ENCODE data around the gene ALB.

Gene ALB

DNA sequence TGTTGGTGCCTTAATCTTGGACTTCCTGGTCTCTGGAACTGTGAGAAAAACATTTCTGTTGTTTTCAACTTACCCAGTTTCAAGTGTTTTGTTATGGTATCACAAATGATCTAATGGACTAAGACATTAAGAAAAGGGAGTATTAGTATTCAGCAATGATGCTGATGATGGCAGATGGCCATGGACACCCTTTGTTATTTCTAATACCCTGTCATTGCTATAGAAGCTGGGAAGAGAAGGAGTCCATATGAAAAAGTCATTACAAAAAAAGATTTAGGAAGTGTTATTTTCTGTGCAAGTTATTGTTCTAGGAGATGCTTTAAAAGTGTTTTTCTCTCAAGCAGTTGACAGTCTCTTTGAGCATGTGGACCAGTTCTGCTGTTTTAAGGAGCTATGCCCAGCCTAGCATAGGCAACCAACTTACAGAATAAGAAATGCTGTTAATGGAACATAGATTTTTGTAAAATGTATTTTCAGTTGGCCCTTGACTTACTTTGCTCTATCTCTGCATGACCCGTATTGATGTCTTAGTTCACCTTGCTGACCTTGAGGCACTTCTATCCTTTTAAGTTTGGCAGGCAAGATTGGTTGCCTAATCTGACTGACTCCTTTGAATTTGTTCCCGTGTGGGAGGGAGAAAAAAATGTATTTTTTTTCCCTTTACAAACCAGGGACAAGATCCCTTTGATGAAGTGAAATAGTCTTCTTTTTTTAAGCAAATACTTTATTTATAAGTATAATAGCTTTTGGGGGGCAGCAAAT, 25.9 kb downstream of the ALB start:
- DNase-seq (ENCODE audit: low read depth in 2 of 2), result no peak

DNA sequence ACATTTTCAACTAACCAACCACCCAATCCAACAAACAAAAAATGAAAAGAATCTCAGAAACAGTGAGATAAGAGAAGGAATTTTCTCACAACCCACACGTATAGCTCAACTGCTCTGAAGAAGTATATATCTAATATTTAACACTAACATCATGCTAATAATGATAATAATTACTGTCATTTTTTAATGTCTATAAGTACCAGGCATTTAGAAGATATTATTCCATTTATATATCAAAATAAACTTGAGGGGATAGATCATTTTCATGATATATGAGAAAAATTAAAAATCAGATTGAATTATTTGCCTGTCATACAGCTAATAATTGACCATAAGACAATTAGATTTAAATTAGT, 27.7 kb downstream of the ALB start:
- DNase-seq (ENCODE audit: low read depth in 2 of 2), result no peak

DNA sequence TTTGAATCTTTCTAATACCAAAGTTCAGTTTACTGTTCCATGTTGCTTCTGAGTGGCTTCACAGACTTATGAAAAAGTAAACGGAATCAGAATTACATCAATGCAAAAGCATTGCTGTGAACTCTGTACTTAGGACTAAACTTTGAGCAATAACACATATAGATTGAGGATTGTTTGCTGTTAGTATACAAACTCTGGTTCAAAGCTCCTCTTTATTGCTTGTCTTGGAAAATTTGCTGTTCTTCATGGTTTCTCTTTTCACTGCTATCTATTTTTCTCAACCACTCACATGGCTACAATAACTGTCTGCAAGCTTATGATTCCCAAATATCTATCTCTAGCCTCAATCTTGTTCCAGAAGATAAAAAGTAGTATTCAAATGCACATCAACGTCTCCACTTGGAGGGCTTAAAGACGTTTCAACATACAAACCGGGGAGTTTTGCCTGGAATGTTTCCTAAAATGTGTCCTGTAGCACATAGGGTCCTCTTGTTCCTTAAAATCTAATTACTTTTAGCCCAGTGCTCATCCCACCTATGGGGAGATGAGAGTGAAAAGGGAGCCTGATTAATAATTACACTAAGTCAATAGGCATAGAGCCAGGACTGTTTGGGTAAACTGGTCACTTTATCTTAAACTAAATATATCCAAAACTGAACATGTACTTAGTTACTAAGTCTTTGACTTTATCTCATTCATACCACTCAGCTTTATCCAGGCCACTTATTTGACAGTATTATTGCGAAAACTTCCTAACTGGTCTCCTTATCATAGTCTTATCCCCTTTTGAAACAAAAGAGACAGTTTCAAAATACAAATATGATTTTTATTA, 28.3 kb downstream of the ALB start:
- DNase-seq (ENCODE audit: low read depth in 2 of 2), result no peak

DNA sequence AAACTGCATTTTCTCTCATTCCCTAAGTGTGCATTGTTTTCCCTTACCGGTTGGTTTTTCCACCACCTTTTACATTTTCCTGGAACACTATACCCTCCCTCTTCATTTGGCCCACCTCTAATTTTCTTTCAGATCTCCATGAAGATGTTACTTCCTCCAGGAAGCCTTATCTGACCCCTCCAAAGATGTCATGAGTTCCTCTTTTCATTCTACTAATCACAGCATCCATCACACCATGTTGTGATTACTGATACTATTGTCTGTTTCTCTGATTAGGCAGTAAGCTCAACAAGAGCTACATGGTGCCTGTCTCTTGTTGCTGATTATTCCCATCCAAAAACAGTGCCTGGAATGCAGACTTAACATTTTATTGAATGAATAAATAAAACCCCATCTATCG, 29.1 kb downstream of the ALB start:
- DNase-seq (ENCODE audit: low read depth in 2 of 2), result no peak

DNA sequence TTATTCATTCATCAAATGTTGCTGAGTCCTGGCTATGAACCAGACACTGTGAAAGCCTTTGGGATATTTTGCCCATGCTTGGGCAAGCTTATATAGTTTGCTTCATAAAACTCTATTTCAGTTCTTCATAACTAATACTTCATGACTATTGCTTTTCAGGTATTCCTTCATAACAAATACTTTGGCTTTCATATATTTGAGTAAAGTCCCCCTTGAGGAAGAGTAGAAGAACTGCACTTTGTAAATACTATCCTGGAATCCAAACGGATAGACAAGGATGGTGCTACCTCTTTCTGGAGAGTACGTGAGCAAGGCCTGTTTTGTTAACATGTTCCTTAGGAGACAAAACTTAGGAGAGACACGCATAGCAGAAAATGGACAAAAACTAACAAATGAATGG, 30.2 kb downstream of the ALB start:
- no peak for DNase-seq (ENCODE audit: low read depth in 2 of 2)

DNA sequence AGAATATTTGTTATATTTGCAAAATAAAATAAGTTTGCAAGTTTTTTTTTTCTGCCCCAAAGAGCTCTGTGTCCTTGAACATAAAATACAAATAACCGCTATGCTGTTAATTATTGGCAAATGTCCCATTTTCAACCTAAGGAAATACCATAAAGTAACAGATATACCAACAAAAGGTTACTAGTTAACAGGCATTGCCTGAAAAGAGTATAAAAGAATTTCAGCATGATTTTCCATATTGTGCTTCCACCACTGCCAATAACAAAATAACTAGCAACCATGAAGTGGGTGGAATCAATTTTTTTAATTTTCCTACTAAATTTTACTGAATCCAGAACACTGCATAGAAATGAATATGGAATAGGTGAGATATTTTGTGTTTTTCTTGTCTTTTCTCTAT, 31.9 kb downstream of the ALB start, which contains the start of gene AFP:
TSS of gene AFP (plus strand) at position 238 of the 400 bp plus-strand sequence. CDS start at position 280, 42 bp downstream.
- no peak for DNase-seq (ENCODE audit: low read depth in 2 of 2)

DNA sequence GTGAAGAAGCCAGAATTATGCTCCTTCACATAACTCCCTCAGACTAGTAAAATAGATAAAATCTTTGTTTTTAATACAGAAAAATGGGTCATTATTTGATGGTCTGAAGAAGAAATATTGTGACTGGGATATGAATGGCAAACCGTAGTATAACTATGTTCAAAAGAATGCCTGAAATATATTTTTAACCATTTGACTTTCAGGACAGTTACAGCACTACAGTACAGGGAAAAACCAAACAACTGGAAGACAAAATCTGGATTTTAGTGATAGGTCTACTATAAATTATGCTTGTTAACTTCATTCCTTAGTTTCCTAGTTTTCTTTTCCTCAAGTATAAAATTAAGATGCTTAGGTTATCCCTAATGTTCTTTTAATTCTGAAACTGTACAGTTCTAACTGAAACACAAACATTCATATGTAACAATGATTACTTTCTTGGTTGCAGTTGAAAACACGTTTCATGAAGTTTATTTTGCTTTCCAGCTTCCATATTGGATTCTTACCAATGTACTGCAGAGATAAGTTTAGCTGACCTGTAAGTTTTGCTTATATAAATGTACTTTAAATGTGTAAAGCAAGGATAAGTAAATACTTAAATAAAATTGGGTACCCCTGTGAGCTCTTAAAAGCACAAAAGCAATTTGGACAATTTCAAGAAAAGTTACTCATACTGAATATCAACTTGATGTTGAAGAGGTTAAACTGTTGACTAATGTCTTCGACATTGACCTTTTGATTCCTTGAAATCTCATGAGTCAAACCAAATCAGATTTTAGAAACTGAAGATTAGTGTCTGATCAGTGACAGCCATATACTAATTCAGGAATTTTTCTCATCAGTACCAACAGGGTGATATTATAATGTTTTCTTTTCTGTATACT, 32.8 kb downstream of the ALB start:
- no peak for DNase-seq (ENCODE audit: low read depth in 2 of 2)

DNA sequence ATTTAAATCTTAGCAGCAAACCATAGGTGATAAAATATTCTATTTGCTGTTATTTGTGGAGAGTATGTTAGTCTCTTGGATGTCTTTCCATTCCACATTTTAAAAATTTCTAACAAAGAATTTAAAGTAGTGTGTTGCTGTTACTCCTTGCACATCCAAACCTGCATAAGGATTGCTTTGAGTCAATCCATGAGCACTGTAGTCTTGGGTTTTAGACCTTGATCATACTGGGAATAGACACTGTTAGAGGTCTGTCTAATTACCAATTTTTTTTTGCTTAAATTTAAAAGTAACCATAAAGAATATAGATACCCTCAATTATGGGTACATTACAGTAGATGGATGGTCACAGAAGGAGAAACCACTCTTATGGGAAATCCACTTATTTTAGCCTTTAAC, 33.5 kb downstream of the ALB start:
- DNase-seq (ENCODE audit: low read depth in 2 of 2), result no peak

DNA sequence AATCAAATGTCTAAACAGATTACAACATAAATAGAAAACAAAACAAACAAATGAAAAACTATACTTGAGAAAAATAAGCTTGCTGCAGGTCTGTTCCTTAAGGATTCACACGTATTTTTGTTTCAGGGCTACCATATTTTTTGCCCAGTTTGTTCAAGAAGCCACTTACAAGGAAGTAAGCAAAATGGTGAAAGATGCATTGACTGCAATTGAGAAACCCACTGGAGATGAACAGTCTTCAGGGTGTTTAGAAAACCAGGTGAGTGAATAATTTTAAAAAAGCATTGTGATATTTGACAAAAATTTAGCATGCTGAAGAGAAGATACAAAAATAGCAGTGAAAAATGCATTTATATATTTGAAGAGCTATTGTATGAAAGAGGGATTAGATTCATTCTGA, 34.0 kb downstream of the ALB start:
- DNase-seq (ENCODE audit: low read depth in 2 of 2), result no peak

DNA sequence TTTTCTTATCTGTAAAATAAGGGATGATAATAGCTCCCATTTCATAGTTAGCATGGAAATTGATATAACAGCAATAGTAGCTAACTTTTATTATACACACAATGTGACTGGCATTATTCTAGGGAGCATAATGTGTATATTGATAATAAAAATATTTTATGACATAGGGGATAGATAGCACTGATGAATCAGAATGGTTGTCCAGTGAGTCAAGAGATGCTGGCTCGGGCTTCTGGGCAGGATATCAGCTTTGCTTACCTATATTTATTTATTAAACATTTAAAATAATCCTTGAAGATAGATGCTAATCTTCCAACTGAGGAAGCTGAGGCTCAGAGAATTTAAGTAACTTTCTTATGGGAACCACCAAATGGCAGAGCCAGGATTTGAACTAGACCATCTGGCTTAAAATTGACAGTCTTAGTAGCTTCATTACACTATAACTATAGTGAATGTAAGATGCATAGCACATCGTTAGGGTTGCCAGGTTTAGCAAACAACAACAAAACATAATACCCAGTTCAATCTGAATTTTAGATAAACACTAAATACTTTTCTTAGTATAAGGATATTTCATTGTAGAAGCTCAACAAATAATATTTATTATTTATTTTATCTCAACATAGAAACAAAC, 34.6 kb downstream of the ALB start:
- no peak for DNase-seq (ENCODE audit: low read depth in 2 of 2)

DNA sequence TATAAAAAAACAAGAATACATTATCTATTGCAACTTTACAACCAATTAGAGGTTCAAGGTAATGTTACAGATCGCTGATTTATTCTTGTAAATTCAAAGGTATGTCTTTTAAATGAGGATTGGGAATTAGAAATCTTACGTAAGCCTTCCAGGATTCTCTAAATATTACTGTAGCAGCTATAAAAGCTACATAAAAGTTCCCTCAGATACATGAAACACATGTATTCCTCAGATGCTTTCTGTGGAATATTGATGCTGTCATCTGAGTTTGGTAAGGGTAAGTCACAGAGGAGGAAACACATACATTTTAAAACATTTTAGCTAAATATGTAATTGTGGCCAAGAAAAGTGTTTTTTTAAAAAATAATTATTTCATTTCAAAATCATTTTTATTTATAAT, 35.4 kb downstream of the ALB start:
- no peak for DNase-seq (ENCODE audit: low read depth in 2 of 2)

DNA sequence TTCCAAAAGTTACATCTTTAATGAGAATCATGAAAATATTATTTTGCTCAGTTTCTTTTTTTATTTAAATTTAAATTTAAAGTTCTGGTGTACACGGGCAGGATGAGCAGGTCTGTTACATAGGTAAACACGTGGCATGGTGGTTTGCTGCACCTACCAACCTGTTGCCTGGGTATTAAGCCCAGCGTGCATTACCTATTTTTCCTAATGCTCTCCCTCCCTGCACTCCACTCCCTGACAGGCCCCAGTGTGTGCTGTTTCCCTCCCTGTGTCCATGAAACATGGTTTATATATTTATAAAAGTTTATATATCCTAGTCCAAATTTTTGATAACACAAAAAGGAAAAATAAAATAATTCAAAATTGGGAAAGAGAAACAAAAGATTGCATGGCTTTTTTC, 35.9 kb downstream of the ALB start:
- DNase-seq (ENCODE audit: low read depth in 2 of 2), result no peak

DNA sequence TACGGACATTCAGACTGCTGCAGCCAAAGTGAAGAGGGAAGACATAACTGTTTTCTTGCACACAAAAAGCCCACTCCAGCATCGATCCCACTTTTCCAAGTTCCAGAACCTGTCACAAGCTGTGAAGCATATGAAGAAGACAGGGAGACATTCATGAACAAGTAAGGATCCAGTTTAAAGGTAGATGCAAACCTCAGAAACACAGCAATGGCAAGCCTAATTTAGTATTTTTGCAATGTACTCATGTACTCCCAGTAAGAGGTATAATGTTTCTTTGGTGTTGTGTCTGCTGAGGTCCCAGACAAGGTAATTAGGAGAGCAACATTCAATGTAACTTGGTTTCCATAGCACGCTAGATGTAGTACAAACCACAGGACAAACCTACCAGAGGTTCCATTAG, 36.6 kb downstream of the ALB start:
- no peak for DNase-seq (ENCODE audit: low read depth in 2 of 2)

DNA sequence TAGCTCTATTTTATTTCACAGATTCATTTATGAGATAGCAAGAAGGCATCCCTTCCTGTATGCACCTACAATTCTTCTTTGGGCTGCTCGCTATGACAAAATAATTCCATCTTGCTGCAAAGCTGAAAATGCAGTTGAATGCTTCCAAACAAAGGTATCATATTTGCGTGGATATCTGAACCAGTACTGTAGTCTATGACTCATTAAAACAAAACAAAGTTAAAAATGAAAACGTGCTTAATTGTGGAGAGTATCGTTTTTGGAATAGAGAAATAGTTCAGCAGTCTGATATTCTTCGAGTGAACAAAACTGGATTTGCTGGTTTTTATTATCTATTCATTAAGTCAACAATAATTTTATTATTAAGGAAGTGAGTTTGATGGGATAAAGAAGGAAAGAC, 38.2 kb downstream of the ALB start:
- no peak for DNase-seq (ENCODE audit: low read depth in 2 of 2)

DNA sequence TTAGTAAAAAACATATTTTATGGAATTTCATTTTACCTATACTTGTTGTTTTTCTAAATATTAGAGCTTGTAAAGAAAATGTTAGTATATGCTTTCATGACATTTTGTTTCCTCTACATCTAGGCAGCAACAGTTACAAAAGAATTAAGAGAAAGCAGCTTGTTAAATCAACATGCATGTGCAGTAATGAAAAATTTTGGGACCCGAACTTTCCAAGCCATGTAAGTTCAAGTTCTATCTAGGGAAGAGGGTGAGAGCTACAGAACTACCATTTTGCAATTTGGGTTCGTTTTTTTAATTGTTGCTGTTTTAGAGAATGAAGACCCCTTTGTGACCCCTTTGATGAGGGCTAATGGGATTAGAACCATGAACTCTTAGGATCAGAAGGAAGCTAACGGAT, 39.1 kb downstream of the ALB start:
- no peak for DNase-seq (ENCODE audit: low read depth in 2 of 2)

DNA sequence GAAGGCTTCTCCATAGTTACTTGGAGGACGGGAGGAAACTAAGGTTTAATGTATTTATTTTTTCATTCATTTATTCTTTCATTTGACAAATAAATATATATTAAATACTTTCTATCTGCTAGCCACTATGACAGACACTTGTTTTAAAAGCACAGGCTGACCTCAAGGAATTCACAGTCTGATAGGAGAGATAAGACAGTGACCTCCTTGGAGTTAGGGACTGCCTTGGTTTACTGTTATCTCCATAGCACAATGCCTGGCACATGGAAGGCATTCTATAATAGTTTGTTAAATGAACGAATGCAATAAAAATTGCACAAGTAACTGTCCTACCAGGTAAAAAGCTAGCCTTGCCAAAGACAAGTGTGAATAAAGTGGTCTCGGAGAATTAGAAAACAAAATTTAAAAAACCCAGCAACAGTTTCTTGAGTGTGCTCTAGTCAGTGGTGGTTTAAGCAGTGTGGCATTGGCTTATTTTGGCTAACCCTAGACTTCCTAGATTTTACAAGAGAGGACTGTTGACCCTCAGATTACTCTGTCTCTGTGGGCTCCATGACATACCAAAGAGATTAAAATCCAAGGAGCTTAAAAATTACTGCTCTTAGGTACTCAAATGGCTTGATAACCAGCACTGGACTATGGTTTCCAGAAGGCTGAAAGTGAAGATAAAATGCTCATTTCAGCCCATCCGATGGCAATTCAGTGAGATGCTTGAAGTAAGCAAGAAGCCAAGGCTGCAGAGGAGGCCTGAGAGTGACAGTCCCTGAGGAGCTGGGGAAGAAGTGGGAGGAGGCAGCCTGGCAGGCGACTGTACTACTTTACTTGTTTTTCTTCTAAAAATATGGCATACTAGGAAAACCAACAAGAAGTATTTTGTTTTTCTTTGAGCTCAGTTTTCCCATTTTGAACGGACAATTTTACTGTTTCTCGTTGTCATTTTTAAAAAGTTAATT, 41.6 kb downstream of the ALB start:
- no peak for DNase-seq (ENCODE audit: low read depth in 2 of 2)

DNA sequence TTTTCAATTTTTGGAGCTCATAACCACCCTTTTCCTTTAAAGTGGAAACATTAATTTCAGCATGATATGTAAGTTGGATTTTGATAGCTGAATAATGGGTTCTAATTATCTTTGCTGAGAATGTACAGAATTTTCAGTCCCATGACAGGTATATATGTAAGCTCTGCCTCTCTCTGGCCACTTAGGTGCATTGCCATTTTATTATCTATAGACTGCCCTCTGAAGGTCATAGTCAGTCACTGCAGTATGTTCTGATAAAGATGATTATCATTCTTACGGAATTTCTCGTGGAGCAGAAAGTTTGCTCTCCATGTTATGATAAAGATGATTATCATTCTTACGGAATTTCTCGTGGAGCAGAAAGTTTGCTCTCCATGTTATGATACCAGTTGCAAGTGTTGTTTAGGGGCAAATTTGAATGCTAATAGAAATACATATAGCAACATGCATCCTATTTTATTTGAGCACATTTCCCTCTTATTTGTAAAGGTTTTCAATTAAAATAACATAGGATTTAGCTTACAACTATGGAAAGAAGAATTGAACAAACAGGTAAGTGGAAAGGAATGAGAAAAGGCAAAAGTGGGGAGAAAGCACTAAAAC, 42.4 kb downstream of the ALB start:
- peak in 1 of 2 experiments; percentile 14 for DNase-seq (ENCODE audit: low read depth in 2 of 2)

DNA sequence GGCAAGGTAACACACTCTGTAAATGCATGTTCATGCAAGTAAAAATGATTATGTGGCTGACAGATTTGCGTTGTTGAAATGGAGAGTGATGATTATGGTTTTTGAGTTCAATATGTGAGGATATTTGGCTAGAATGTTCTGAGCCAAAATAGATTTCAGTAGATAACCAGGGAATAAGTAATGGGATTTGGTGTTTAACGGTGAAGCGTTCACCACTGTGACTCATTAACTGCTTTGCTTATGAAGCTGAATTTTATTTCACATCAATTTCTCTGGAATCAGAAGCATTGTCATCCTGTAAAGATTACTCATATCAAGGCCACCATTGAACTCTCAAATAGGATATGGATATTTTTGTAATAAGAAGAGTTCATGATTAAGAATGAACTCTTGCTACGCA, 43.6 kb downstream of the ALB start:
- peak; percentile 16 to 29 for DNase-seq (ENCODE audit: low read depth in 2 of 2)

DNA sequence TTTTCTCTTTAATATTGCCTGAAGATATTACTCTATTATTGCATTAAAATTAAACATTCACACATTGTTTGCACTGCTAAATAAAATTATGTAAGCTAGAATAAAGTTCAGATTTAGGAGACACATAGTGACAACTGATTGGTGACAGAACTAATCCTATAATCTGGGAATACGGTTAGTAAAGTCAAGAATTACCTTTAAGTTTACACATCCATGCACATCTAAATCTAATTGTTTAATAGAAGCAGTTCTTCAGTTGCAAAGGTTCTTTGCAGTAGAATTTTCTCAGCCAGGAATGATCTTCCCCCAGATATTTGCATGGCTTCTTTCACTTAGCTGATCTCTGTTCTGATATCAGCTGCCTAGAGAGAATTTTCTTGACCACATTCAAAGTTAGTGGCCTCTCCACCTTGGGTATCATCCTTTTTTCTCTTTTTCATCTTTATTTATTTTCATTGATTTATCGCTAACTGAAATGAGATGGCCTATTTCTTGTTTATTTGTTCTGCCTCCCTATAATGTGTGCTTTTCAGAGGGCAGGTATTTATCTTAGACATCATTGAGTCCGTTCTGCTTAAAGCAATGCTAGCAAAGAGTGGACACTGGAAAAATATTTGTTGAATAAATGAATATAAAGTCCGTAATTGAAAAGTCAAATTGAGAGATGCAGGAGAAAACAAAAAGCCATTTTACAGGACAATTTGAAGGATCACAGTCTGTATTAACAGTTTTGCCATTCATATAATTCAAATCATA, 44.5 kb downstream of the ALB start:
- DNase-seq (ENCODE audit: low read depth in 2 of 2), result no peak

Measured in fibroblast of skin of left quadriceps (primary cell).